Dendritic cell treated with granulocyte-macrophage colony-stimulating factor and Interleukin-4, amounts not matched to agents 40 ng/mL and 50 ng/mL, for 4 days (primary cell): ENCODE measurements around the gene RAE1.

Experiments
- H3K27ac Mint-ChIP-seq: one replicate; pipeline ENCODE4 v1.8.0; 2022; ENCODE audit warnings: mild to moderate bottlenecking, mixed read lengths
- H3K27me3 Mint-ChIP-seq: one replicate; pipeline ENCODE4 v1.8.0; 2022; ENCODE audit warnings: mild to moderate bottlenecking, mixed read lengths
- H3K36me3 Mint-ChIP-seq: one replicate; pipeline ENCODE4 v1.8.0; 2022; ENCODE audit warnings: low read depth, mixed read lengths
- H3K4me1 Mint-ChIP-seq: one replicate; pipeline ENCODE4 v1.8.0; 2022; ENCODE audit warnings: low read depth, mixed read lengths
- H3K4me3 Mint-ChIP-seq: one replicate; pipeline ENCODE4 v1.8.0; 2022; ENCODE audit warnings: mild to moderate bottlenecking, moderate library complexity, mixed read lengths
- H3K9me3 Mint-ChIP-seq: one replicate; pipeline ENCODE4 v1.8.0; 2022; ENCODE audit warnings: mixed read lengths
- intact Hi-C: fragments of 100-400 bp; cut with micrococcal nuclease; formaldehyde crosslinking; loops from one replicate; pipeline ENCODE4 v1.15.0; 2022

The RAE1 gene

GRCh38 chr20:57383447-57384347 is 32.6 kb downstream of the RAE1 start:
- intact Hi-C loops: no loop called here
- Mint-ChIP-seq H3K27ac (no peak overlapping the region), H3K27me3 (no peaks in the 10 kb centered on the region), H3K36me3 (peaks cover 51% of the 10 kb centered on the region), H3K4me1 (no peaks in the 10 kb centered on the region), H3K4me3 (no peak overlapping the region), H3K9me3 (no peaks in the 10 kb centered on the region)

GRCh38 chr20:57384486-57384885 is 33.4 kb downstream of the RAE1 start:
- Mint-ChIP-seq H3K4me1 (peaks cover 2% of the 10 kb centered on the region), H3K36me3 (peaks cover 43% of the 10 kb centered on the region), H3K27ac (no peak overlapping the region), H3K27me3 (no peaks in the 10 kb centered on the region), H3K9me3 (no peaks in the 10 kb centered on the region), H3K4me3 (no peak overlapping the region)
- intact Hi-C loops: no loop called here

GRCh38 chr20:57384953-57385761 is 34.1 kb downstream of the RAE1 start:
- peaks cover 9% of the 10 kb centered on the region for H3K4me1 Mint-ChIP-seq
- no peak overlapping the region for H3K4me3 Mint-ChIP-seq
- H3K36me3 Mint-ChIP-seq: peaks cover 38% of the 10 kb centered on the region
- H3K9me3 Mint-ChIP-seq: no peaks in the 10 kb centered on the region
- no peaks in the 10 kb centered on the region for H3K27me3 Mint-ChIP-seq
- H3K27ac Mint-ChIP-seq: no peak overlapping the region
- intact Hi-C loops: no loop called here

GRCh38 chr20:57385940-57386339 is 34.9 kb downstream of the RAE1 start:
- intact Hi-C loops: no loop called here
- peaks cover 30% of the 10 kb centered on the region for H3K36me3 Mint-ChIP-seq

GRCh38 chr20:57386762-57387161 is 35.7 kb downstream of the RAE1 start:
- H3K36me3 Mint-ChIP-seq: peaks cover 24% of the 10 kb centered on the region
- H3K27ac Mint-ChIP-seq: no peak overlapping the region
- peaks cover 17% of the 10 kb centered on the region for H3K4me1 Mint-ChIP-seq
- H3K9me3 Mint-ChIP-seq: no peaks in the 10 kb centered on the region
- intact Hi-C loops: no loop called here
- no peak overlapping the region for H3K4me3 Mint-ChIP-seq
- H3K27me3 Mint-ChIP-seq: no peaks in the 10 kb centered on the region

More at GRCh38 chr20:57385940-57386339, 34.9 kb downstream of the RAE1 start:
- Mint-ChIP-seq H3K9me3 (no peaks in the 10 kb centered on the region), H3K4me1 (peaks cover 16% of the 10 kb centered on the region), H3K27ac (no peak overlapping the region), H3K4me3 (no peak overlapping the region), H3K27me3 (no peaks in the 10 kb centered on the region)

- no peaks in the 10 kb centered on the region for H3K9me3 Mint-ChIP-seq
- H3K4me3 Mint-ChIP-seq: no peak overlapping the region
- peaks cover 23% of the 10 kb centered on the region for H3K4me1 Mint-ChIP-seq
- intact Hi-C loops: no loop called here
- H3K27ac Mint-ChIP-seq: no peak overlapping the region
- no peaks in the 10 kb centered on the region for H3K27me3 Mint-ChIP-seq
- peaks cover 24% of the 10 kb centered on the region for H3K36me3 Mint-ChIP-seq
Observed at GRCh38 chr20:57387463-57387862, 36.4 kb downstream of the RAE1 start.

GRCh38 chr20:57387945-57388371 is 36.9 kb downstream of the RAE1 start:
- Mint-ChIP-seq H3K27ac (no peak overlapping the region), H3K9me3 (no peaks in the 10 kb centered on the region), H3K36me3 (peaks cover 27% of the 10 kb centered on the region), H3K4me1 (peaks cover 28% of the 10 kb centered on the region), H3K27me3 (no peaks in the 10 kb centered on the region), H3K4me3 (no peak overlapping the region)
- intact Hi-C loops: no loop called here

- H3K4me3 Mint-ChIP-seq: peak overlapping the region; percentile 70
- intact Hi-C loops: no loop called here
- no peaks in the 10 kb centered on the region for H3K27me3 Mint-ChIP-seq
- no peaks in the 10 kb centered on the region for H3K9me3 Mint-ChIP-seq
- H3K27ac Mint-ChIP-seq: peak overlapping the region; percentile 97
- peaks cover 36% of the 10 kb centered on the region for H3K36me3 Mint-ChIP-seq
- peaks cover 39% of the 10 kb centered on the region for H3K4me1 Mint-ChIP-seq
Observed at GRCh38 chr20:57388953-57389694, 38.1 kb downstream of the RAE1 start.

GRCh38 chr20:57389695-57390603 is 38.9 kb downstream of the RAE1 start:
- H3K27me3 Mint-ChIP-seq: no peaks in the 10 kb centered on the region
- peaks cover 48% of the 10 kb centered on the region for H3K4me1 Mint-ChIP-seq
- peak overlapping the region; percentile 97 for H3K27ac Mint-ChIP-seq
- peak overlapping the region; percentile 70 for H3K4me3 Mint-ChIP-seq
- intact Hi-C loops: loop anchor here (5.0 kb wide), 1 partner anchor 42 kb away; no protein-coding TSS in a partner anchor
- peaks cover 36% of the 10 kb centered on the region for H3K36me3 Mint-ChIP-seq
- H3K9me3 Mint-ChIP-seq: no peaks in the 10 kb centered on the region

- H3K4me1 Mint-ChIP-seq: peaks cover 56% of the 10 kb centered on the region
- no peaks in the 10 kb centered on the region for H3K27me3 Mint-ChIP-seq
- H3K27ac Mint-ChIP-seq: peak within 1 kb of the TSS; percentile 97
- H3K36me3 Mint-ChIP-seq: peaks cover 36% of the 10 kb centered on the region
- H3K4me3 Mint-ChIP-seq: peak within 1 kb of the TSS; percentile 79
- no peaks in the 10 kb centered on the region for H3K9me3 Mint-ChIP-seq
- intact Hi-C loops: loop anchor here (5.0 kb wide), 1 partner anchor 41 kb away; no protein-coding TSS in a partner anchor
Observed at GRCh38 chr20:57390604-57391438, 39.8 kb downstream of the RAE1 start, which contains the start of gene RBM38. RBM38 (plus strand) TSS chr20:57391396; CDS start chr20:57391582, 186 bp downstream.

- no peaks in the 10 kb centered on the region for H3K27me3 Mint-ChIP-seq
- H3K27ac Mint-ChIP-seq: peak overlapping the region; percentile 70
- intact Hi-C loops: loop anchor here (5.0 kb wide), 1 partner anchor 41 kb away; no protein-coding TSS in a partner anchor
- H3K4me3 Mint-ChIP-seq: peak overlapping the region; percentile 79
- H3K4me1 Mint-ChIP-seq: peaks cover 65% of the 10 kb centered on the region
- no peaks in the 10 kb centered on the region for H3K9me3 Mint-ChIP-seq
- H3K36me3 Mint-ChIP-seq: peaks cover 41% of the 10 kb centered on the region
Observed at GRCh38 chr20:57391439-57392301, 40.6 kb downstream of the RAE1 start.
